HG03135 (cell line): ENCODE measurements around the gene PPP1R8.
"Not testable (repeated sequence)": the region's sequence is repeated elsewhere in the genome, so short reads cannot be mapped to it uniquely, and the experiment has no call there.

ENCODE experiments used
- ATAC-seq: cut with Tn5 transposase; IDR thresholded peaks from one replicate; pipeline ENCODE4 v1.9.1; 2021; ENCODE audit warnings: mild to moderate bottlenecking, moderate library complexity; ENCODE audit not compliant: unreplicated experiment

PPP1R8 gene

GRCh38 chr1:27869719-27870085 is 39.1 kb downstream of the PPP1R8 start:
- no peak for ATAC-seq

- not testable (repeated sequence) for ATAC-seq
Measured at GRCh38 chr1:27871076-27871475, 40.5 kb downstream of the PPP1R8 start.

- no peak for ATAC-seq
Measured at GRCh38 chr1:27872059-27872801, 41.6 kb downstream of the PPP1R8 start, which contains the start of gene THEMIS2. THEMIS2 (plus strand) TSS chr1:27872544; CDS start chr1:27872572, 28 bp downstream.

- no peak for ATAC-seq
Measured at GRCh38 chr1:27872802-27873551, 42.4 kb downstream of the PPP1R8 start.

GRCh38 chr1:27873671-27874384 is 43.2 kb downstream of the PPP1R8 start:
- ATAC-seq = no peak

DNA sequence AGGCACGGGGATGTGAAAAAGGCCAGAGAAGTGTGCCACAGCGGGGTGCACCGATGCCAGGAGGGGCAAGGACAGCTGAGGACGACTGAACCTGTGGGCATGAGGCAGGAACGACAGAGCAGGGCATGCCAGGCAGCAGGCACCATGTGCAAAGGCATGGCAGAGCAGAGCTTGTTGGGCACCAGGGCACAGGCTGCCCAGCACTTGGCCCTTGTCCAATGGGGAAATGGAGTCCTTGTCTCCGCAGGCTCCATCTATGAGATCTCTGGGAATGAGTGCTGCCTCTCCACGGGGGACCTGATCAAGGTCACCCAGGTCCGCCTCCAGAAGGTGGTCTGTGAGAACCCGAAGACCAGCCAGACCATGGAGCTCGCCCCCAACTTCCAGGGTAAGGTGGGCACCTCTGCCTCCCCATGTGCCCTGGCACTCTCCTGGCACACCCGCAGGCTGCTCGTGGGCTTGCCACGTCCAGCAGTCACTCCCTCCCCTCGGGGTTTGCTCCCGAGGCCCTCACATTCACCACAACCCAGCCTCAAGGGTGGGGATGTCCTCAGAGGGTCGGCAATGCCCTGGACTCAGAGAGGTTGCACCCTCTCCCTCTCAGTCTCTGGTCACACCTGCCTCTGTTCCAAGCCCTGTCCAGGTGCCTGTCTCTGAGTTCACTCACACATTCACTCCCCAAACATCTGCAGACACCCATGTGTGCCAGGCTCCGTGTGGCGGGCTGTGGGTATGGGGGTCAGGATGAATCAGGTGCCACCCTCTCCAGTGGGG is 45.9 kb downstream of the PPP1R8 start:
- no peak for ATAC-seq

GRCh38 chr1:27877115-27877416 is 46.5 kb downstream of the PPP1R8 start:
- ATAC-seq = no peak

GRCh38 chr1:27878039-27878438 is 47.5 kb downstream of the PPP1R8 start:
- ATAC-seq = no peak

DNA sequence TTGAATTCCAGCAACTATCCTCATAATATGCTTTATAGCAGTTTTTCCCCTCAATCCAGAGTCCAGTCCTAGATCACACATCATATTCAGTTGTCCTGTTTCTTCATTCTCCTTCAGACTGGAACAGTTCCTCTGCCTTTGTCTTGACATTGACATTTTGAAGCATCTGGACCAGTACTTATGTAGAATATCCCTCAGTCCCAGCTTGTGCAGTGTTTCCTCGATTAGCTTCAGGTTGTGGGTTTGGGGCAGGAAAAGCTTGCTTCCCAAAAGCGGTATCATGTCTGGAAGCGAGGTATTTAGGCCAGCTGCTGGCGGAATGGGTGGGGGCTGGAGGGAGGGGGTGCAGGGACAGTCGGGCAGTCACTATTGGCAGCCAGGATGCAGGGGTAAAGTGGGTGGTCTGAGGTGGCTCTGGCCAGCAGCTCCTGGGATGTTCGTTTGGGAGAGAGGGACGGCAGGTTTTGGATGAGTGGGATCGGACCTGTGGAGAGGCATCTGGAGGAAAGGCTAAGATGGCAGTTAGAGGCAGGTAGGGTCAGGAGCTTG is 48.3 kb downstream of the PPP1R8 start:
- no peak for ATAC-seq

GRCh38 chr1:27879374-27880082 is 48.9 kb downstream of the PPP1R8 start:
- no peak for ATAC-seq

- ATAC-seq = no peak
Measured at GRCh38 chr1:27882543-27882903, 51.9 kb downstream of the PPP1R8 start.

- no peak for ATAC-seq
Measured at GRCh38 chr1:27883536-27883935, 53.0 kb downstream of the PPP1R8 start.

DNA sequence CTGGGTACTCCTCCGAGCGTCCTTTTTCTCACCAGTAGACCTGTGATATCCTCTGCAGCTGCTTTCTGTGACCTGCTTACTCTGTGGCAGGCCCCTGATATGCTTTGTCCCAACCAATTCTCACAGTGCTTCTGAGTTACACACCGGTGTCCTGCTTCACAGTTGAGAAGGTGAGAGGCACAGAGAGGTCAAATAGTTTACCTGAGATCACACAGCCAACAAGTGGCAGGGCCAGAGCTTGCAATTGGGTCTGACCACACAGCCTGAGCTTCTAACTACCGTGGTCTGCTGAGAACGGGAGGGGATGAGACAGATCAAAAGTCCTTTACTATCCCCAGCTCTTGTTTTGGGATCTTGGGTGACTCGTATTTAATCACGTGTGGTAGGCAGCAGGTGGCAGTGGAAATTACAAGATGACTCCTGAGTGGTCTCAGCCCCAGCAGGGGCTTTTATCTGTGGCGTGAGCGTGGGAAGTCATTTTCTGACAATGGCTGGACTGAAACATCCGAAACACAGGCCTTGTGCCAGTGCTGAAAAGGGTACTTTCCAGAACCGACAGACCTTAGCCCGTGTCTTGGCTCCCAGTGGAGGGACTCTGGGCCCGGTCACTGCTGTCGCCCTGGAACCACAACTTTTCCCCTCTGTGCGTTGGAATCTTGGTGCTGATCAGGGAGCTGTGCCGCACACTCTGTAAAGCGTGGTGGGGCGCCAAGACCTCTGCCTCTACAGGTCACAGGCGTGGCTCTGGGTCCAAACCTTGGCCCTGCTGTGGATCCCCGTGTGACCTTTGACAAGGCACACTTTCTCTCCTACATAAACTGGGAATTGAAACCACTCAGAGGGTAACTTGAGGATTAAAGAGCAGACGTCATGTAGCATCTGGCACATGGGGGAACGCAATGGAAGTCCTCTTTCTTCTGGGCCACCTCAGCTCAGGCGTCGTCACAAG is 53.7 kb downstream of the PPP1R8 start:
- no peak for ATAC-seq

GRCh38 chr1:27885114-27885528 is 54.5 kb downstream of the PPP1R8 start:
- ATAC-seq = no peak

GRCh38 chr1:27885621-27886352 is 55.2 kb downstream of the PPP1R8 start:
- no peak for ATAC-seq

- ATAC-seq = no peak
Measured at GRCh38 chr1:27886353-27886679, 55.7 kb downstream of the PPP1R8 start.

DNA sequence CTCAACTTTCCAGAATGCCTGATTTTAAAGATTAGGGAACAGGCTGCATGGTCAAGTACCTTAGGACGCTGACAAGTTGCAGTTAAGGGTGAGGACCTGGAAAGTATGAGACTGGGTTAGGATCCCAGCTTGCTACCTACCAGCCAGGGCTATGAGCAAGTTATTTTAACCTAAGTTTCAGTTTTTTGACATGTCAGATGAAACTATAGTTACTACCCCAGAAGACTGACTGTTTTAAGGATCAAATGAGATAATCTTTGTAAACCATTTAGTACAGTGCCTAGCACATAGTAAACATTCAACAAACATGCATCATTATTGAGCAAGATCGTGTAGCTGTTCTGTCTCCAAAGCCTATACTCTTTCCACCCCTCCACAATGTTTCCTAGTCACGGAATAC is 56.2 kb downstream of the PPP1R8 start:
- ATAC-seq = no peak

GRCh38 chr1:27887215-27888021 is 56.8 kb downstream of the PPP1R8 start:
- ATAC-seq = no peak
